ENCODE measurements around the gene GDI1. TPM values are rescaled to one million over a fixed set of nuclear protein-coding genes. Genes with fewer than 3 reads are reported as not detected.

Gene GDI1
- polyA plus RNA-seq, 3 donors, result 15.8 to 398 (median 21.3) TPM

DNA sequence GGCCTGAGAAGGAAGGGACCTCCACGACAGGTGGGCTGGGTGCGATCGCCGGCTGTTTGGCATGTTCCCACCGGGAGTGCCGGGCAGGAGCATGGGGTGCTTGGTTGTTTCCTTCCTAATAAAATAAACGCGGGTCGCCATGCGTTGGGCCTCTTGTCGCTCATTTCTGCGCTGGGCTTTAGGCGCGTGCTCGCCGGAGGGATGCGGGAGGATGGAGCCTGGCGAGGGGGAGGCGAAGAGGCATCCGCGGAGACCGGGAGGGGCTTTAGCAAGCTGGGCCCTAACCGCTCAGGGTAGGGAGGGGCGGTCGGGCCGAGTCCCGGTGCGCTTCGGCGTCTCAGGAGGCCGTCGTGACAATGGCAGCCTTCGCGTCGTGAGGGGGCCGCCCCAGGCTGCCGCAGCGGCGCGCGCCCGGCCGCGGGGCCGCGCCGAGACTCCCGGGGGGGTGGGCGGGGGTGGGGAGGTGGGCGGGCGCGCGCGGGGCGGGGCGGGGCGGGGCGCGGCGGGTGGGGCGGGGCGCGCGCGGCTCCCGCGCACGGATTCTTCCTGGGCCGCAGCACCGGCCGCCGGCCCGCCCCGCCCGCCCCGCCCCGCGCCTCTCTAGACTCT, 476 bp upstream of the GDI1 start:
- Histone ChIP-seq H3K9ac (ENCODE audit: insufficient read depth, low read length, poor library complexity, severe bottlenecking) (peak overlapping the region; percentile 60), H3K27ac (ENCODE audit: low read depth in 1 of 2, low read length in 2 of 2) (peak overlapping the region; percentile 44 to 66), H2AFZ (ENCODE audit: insufficient read depth, low read depth, low read length, poor library complexity, severe bottlenecking) (no peak overlapping the region), H3K27me3 (ENCODE audit: control insufficient read depth in 2 of 2, insufficient read depth in 2 of 2, low read length in 2 of 2) (no peaks in the 10 kb centered on the region), H3K4me3 (replicated peaks in 1 of 3; ENCODE audit: low read depth in 2 of 3, low read length in 3 of 3) (peak overlapping the region; percentile 7 to 75 (median 34)), H3K4me1 (ENCODE audit: control insufficient read depth in 1 of 2, insufficient read depth in 2 of 2, low read length in 2 of 2) (peaks cover 22 to 31% of the 10 kb centered on the region in 2 donors), H3K36me3 (replicated peaks in 1 of 2; ENCODE audit: control insufficient read depth in 1 of 2, insufficient read depth in 2 of 2, low read length in 2 of 2) (peaks cover 57 to 60% of the 10 kb centered on the region in 2 donors), H4K20me1 (ENCODE audit: insufficient read depth, low read length) (peaks cover 15% of the 10 kb centered on the region), H3K9me3 (replicated peaks in 1 of 2; ENCODE audit: control insufficient read depth in 1 of 2, insufficient read depth in 1 of 2, low read length in 2 of 2) (peaks cover 0 to 5% of the 10 kb centered on the region in 2 donors), H3K4me2 (replicated peaks; ENCODE audit: extremely low read depth, low read length, poor library complexity, severe bottlenecking) (peak overlapping the region; percentile 75), H3K79me2 (ENCODE audit: insufficient read depth, low read length) (peaks cover 49% of the 10 kb centered on the region)
- peak overlapping the region; percentile 72 to 89 (median 80) for H3K27ac Mint-ChIP-seq
- peaks cover 0 to 17% (median 11%) of the 10 kb centered on the region in 7 donors for H3K9me3 Mint-ChIP-seq
- peak; percentile 16 to 61 (median 26) for DNase-seq
- WGBS (ENCODE audit: insufficient coverage), result 3% methylated on average over 30 of the region's 78 CpGs
- peak overlapping the region; percentile 53 to 73 for H3K4me3 Mint-ChIP-seq
- no peak for TF ChIP-seq CTCF (IDR thresholded peaks at IDR 0.05)
- H3K27me3 Mint-ChIP-seq (ENCODE audit: low read depth in 3 of 3), result peaks cover 0 to 15% (median 0%) of the 10 kb centered on the region in 3 donors
- peaks cover 26% of the 10 kb centered on the region for H3K4me1 Mint-ChIP-seq
- peaks cover 56 to 72% of the 10 kb centered on the region in 2 donors for H3K36me3 Mint-ChIP-seq
- intact Hi-C loops (cut with micrococcal nuclease), result loop anchor here in 1 of 2 donors (5.0 kb wide), 1 partner anchor 34 kb away; no protein-coding TSS in a partner anchor

DNA sequence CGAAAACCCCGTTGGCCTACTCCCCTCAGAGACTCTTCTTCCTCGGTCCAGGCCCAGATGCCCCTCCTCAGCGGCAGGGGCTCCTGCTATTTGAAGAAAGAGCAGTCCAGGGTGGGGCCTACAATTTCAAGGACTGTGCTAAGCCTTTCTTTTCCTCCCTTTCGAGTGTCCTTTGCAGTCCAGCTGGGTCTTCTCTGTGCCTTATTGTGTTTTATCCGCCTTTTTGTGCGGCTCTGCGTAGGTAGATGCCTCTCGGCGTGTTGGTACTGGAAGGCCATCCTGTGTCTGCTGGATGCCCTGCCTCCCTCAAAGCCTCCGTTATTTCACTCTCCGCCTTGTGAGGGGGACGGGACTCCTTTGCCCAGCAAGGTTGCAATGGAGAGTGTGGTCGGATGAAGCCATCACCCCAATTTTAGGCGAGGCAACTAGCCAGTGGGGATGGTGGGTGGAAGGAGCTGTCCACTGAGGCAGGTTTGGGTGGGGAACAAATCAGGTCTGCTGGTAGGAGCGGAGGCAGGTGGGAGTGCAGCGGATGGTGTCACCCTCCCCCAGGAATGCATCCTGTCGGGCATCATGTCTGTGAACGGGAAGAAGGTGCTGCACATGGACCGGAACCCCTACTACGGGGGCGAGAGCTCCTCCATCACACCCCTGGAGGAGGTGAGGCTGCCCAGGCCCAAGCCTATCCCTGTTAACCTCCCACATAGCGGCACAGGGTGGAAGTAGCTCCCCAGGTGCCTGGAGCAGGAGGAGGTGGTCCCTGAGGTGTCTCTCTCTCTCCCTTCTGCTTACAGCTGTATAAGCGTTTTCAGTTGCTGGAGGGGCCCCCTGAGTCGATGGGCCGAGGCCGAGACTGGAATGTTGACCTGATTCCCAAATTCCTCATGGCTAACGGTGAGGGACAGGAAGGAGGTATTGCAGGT, 1.3 kb downstream of the GDI1 start:
- TF ChIP-seq CTCF (IDR thresholded peaks at IDR 0.05), result no peak
- Histone ChIP-seq H3K79me2 (ENCODE audit: insufficient read depth, low read length) (peaks cover 35% of the 10 kb centered on the region), H4K20me1 (ENCODE audit: insufficient read depth, low read length) (peaks cover 15% of the 10 kb centered on the region), H3K9me3 (replicated peaks in 1 of 2; ENCODE audit: control insufficient read depth in 1 of 2, insufficient read depth in 1 of 2, low read length in 2 of 2) (peaks cover 0 to 5% of the 10 kb centered on the region in 2 donors), H3K36me3 (replicated peaks in 1 of 2; ENCODE audit: control insufficient read depth in 1 of 2, insufficient read depth in 2 of 2, low read length in 2 of 2) (peaks cover 55 to 62% of the 10 kb centered on the region in 2 donors), H3K4me2 (replicated peaks; ENCODE audit: extremely low read depth, low read length, poor library complexity, severe bottlenecking) (peak overlapping the region; percentile 75), H3K27ac (ENCODE audit: low read depth in 1 of 2, low read length in 2 of 2) (no peak overlapping the region), H3K9ac (ENCODE audit: insufficient read depth, low read length, poor library complexity, severe bottlenecking) (peak overlapping the region; percentile 60), H2AFZ (ENCODE audit: insufficient read depth, low read depth, low read length, poor library complexity, severe bottlenecking) (no peak overlapping the region), H3K27me3 (ENCODE audit: control insufficient read depth in 2 of 2, insufficient read depth in 2 of 2, low read length in 2 of 2) (no peaks in the 10 kb centered on the region), H3K4me3 (replicated peaks in 1 of 3; ENCODE audit: low read depth in 2 of 3, low read length in 3 of 3) (peak overlapping the region; percentile 53 to 75 (median 55)), H3K4me1 (ENCODE audit: control insufficient read depth in 1 of 2, insufficient read depth in 2 of 2, low read length in 2 of 2) (peaks cover 14 to 22% of the 10 kb centered on the region in 2 donors)
- Mint-ChIP-seq H3K27ac (peak overlapping the region in 6 of 7 donors; percentile 40 to 79 (median 66)), H3K4me3 (peak overlapping the region; percentile 85 to 86), H3K36me3 (peaks cover 58 to 74% of the 10 kb centered on the region in 2 donors), H3K4me1 (peaks cover 20% of the 10 kb centered on the region), H3K27me3 (ENCODE audit: low read depth in 3 of 3) (peaks cover 0 to 18% (median 0%) of the 10 kb centered on the region in 3 donors), H3K9me3 (peaks cover 0 to 17% (median 11%) of the 10 kb centered on the region in 7 donors)
- intact Hi-C loops (cut with micrococcal nuclease), result loop anchor here in 1 of 2 donors (5.0 kb wide), 1 partner anchor 36 kb away; no protein-coding TSS in a partner anchor
- 80% methylated on average over 2 of the region's 28 CpGs for WGBS (ENCODE audit: insufficient coverage)
- no peak for DNase-seq
